Activated T-cell treated with anti-CD3 and anti-CD28 coated beads, Interleukin-2, amount 50 U/mL, for 1 hour (primary cell): ENCODE results near the gene LHFPL2.
"Not testable (repeated sequence)": the region's sequence is repeated elsewhere in the genome, so short reads cannot be mapped to it uniquely, and the experiment has no call there.

Source experiments
- DNase-seq: peaks from one replicate; pipeline ENCODE4 v3.0.0-alpha.2; 2020

LHFPL2 gene

GRCh38 chr5:78638973-78639669 lies 9.5 kb downstream of the LHFPL2 start:
- no peak for DNase-seq

- no peak for DNase-seq
These were observed 10.1 kb downstream of the LHFPL2 start for GRCh38 chr5:78638423-78638822.

- no peak for DNase-seq
These were observed 11.1 kb downstream of the LHFPL2 start for GRCh38 chr5:78637468-78637867.

GRCh38 chr5:78636682-78637081 lies 11.9 kb downstream of the LHFPL2 start:
- DNase-seq, result no peak

- no peak for DNase-seq
These were observed 13.9 kb downstream of the LHFPL2 start for GRCh38 chr5:78634634-78635033.

- no peak for DNase-seq
These were observed 14.3 kb downstream of the LHFPL2 start for GRCh38 chr5:78634229-78634628.

GRCh38 chr5:78633700-78634099 lies 14.9 kb downstream of the LHFPL2 start:
- DNase-seq, result no peak

- no peak for DNase-seq
These were observed 16.1 kb downstream of the LHFPL2 start for GRCh38 chr5:78632467-78632866.

- no peak for DNase-seq
These were observed 16.6 kb downstream of the LHFPL2 start for GRCh38 chr5:78631931-78632330.

GRCh38 chr5:78630047-78630446 lies 18.5 kb downstream of the LHFPL2 start:
- no peak for DNase-seq

- DNase-seq, result no peak
These were observed 18.9 kb downstream of the LHFPL2 start for GRCh38 chr5:78629624-78630023.

- DNase-seq, result no peak
These were observed 20.1 kb downstream of the LHFPL2 start for GRCh38 chr5:78628270-78628992.

GRCh38 chr5:78627766-78628165 lies 20.8 kb downstream of the LHFPL2 start:
- no peak for DNase-seq

GRCh38 chr5:78627175-78627574 lies 21.4 kb downstream of the LHFPL2 start:
- no peak for DNase-seq

GRCh38 chr5:78626009-78626571 lies 22.5 kb downstream of the LHFPL2 start:
- no peak for DNase-seq

- DNase-seq, result no peak
These were observed 23.6 kb downstream of the LHFPL2 start for GRCh38 chr5:78624992-78625391.

- DNase-seq, result no peak
These were observed 24.5 kb downstream of the LHFPL2 start for GRCh38 chr5:78624011-78624541.

- DNase-seq, result no peak
These were observed 26.1 kb downstream of the LHFPL2 start for GRCh38 chr5:78622302-78622971.

GRCh38 chr5:78621291-78621738 lies 27.3 kb downstream of the LHFPL2 start:
- DNase-seq, result no peak

- DNase-seq, result not testable (repeated sequence)
These were observed 28.5 kb downstream of the LHFPL2 start for GRCh38 chr5:78620119-78620518.

GRCh38 chr5:78618303-78618702 lies 30.3 kb downstream of the LHFPL2 start:
- DNase-seq, result no peak

- no peak for DNase-seq
These were observed 32.9 kb downstream of the LHFPL2 start for GRCh38 chr5:78615697-78616096.

- DNase-seq, result no peak
These were observed 33.8 kb downstream of the LHFPL2 start for GRCh38 chr5:78614816-78615215.
